HCT116 (cell line): ENCODE data around the gene OR7C1. TPM values are rescaled to one million over a fixed set of nuclear protein-coding genes. Genes with fewer than 3 reads are reported as not detected.
"Not testable (repeated sequence)": the region's sequence is repeated elsewhere in the genome, so short reads cannot be mapped to it uniquely, and the experiment has no call there.

Experiments used
- ATAC-seq: fragments of 200-7000 bp; cut with Tn5 transposase; 2 replicates; pipeline ENCODE4 v1.9.1; 2020; ENCODE audit warnings: mild to moderate bottlenecking, moderate library complexity
- BruUV-seq: library from RNA; stranded (reverse); fragments of 400-500 nt; replicated peaks from 2 replicates; lab custom pipeline; 2021; lab: Mats Ljungman, UMichigan
- CTCF ChIA-PET: fragments of 300-600 bp; sonication (Branson Sonifier 250); formaldehyde crosslinking; loops from one replicate; lab custom pipeline; 2021; ENCODE audit warnings: antibody characterized with exemption; lab: Charles Lee
- POLR2A ChIA-PET: fragments of 300-600, 350-600 bp; sonication (Branson Sonifier 250); formaldehyde crosslinking; loops from one replicate; lab custom pipeline; 2021; ENCODE audit warnings: antibody characterized with exemption; lab: Charles Lee
- RAD21 ChIA-PET, 2 experiments: fragments of 300-600 bp; sonication (Branson Sonifier 250); formaldehyde crosslinking; loops; one replicate each; lab custom pipeline; 2023; ENCODE audit warnings: low total read pairs in 2 of 2; ENCODE audit not compliant: uncharacterized antibody in 2 of 2, unreplicated experiment in 2 of 2, low non-redundant PET in 1 of 2; lab: Charles Lee
- DNase-seq: peaks from one replicate; pipeline ENCODE4 v3.0.0-alpha.2; 2010; ENCODE audit warnings: low read depth, low spot score
- H2AFZ ChIP-seq: fragments of 200-600 bp; shearing (Covaris generic), sonication (generic); 2 replicates; pipeline ENCODE4 v1.6.1; 2017; ENCODE audit warnings: low read depth, mixed run types, mixed read lengths, antibody characterized with exemption, low read length; ENCODE audit not compliant: poor library complexity, severe bottlenecking
- H3K27ac ChIP-seq: 2 replicates; pipeline ENCODE4 v1.5.1; 2012; ENCODE audit warnings: low read depth, low read length
- H3K27me3 ChIP-seq: fragments of 200-600 bp; sonication (generic); 2 replicates; pipeline ENCODE4 v1.6.1; 2016; ENCODE audit warnings: mixed run types, low read length, mixed read lengths; ENCODE audit not compliant: insufficient read depth
- H3K36me3 ChIP-seq, 2 experiments: fragments of 200-500 bp in 1 of 2; fragments of 200-600 bp in 1 of 2; sonication (Bioruptor generic) in 1 of 2; sonication (generic) in 1 of 2; 2 replicates each; pipeline versions ENCODE4 v1.5.1 to v1.6.1; 2014 to 2016; ENCODE audit warnings: low read length in 2 of 2, inconsistent platforms in 1 of 2, mixed read lengths in 1 of 2, mixed run types in 1 of 2; ENCODE audit not compliant: insufficient read depth in 2 of 2, control insufficient read depth in 1 of 2
- H3K4me1 ChIP-seq, 2 experiments: fragments of 200-600 bp in 1 of 2; sonication (generic) in 1 of 2; 2 replicates each; pipeline versions ENCODE4 v1.5.1 to v1.6.1; 2012 to 2017; ENCODE audit warnings: low read length in 2 of 2, inconsistent platforms in 1 of 2, mild to moderate bottlenecking in 1 of 2, mixed read lengths in 1 of 2, mixed run types in 1 of 2, moderate library complexity in 1 of 2; ENCODE audit not compliant: insufficient read depth in 2 of 2, control insufficient read depth in 1 of 2
- H3K4me2 ChIP-seq: fragments of 200-600 bp; sonication (generic); 2 replicates; pipeline ENCODE4 v1.6.1; 2017; ENCODE audit warnings: mixed run types, low read length, mixed read lengths
- H3K4me3 ChIP-seq, 2 experiments: fragments of 200-600 bp in 1 of 2; sonication (generic) in 1 of 2; replicated peaks in 1 of 2; 2 replicates each; pipeline ENCODE4 v1.5.1; 2011 to 2016; ENCODE audit warnings: low read length in 2 of 2, control low read depth in 1 of 2, low read depth in 1 of 2, mild to moderate bottlenecking in 1 of 2, mixed read lengths in 1 of 2, mixed run types in 1 of 2
- H3K79me2 ChIP-seq: fragments of 200-600 bp; sonication (generic); 2 replicates; pipeline ENCODE4 v1.6.1; 2017; ENCODE audit warnings: mild to moderate bottlenecking, mixed run types, low read length, moderate library complexity, mixed read lengths; ENCODE audit not compliant: insufficient read depth
- H3K9ac ChIP-seq: fragments of 200-600 bp; sonication (generic); 2 replicates; pipeline ENCODE4 v1.6.1; 2016; ENCODE audit warnings: low read length, mixed read lengths
- H3K9me2 ChIP-seq: fragments of 200-600 bp; sonication (generic), shearing (Covaris generic); 2 replicates; pipeline ENCODE4 v1.6.1; 2017; ENCODE audit warnings: mixed run types, mild to moderate bottlenecking, moderate library complexity; ENCODE audit not compliant: insufficient read depth
- H3K9me3 ChIP-seq, 2 experiments: fragments of 200-500 bp in 1 of 2; fragments of 200-600 bp in 1 of 2; sonication (Bioruptor generic) in 1 of 2; sonication (generic) in 1 of 2; 2 replicates each; pipeline ENCODE4 v1.6.1; 2014 to 2017; ENCODE audit warnings: low read length in 2 of 2, mixed read lengths in 2 of 2, inconsistent platforms in 1 of 2, low read depth in 1 of 2, mild to moderate bottlenecking in 1 of 2, mixed run types in 1 of 2, moderate library complexity in 1 of 2; ENCODE audit not compliant: control insufficient read depth in 1 of 2, insufficient read depth in 1 of 2
- H4K20me1 ChIP-seq: fragments of 200-600 bp; sonication (generic), shearing (Covaris generic); 2 replicates; pipeline ENCODE4 v1.6.1; 2017; ENCODE audit warnings: mixed run types, mild to moderate bottlenecking, moderate library complexity; ENCODE audit not compliant: insufficient read depth
- CEBPB ChIP-seq: IDR thresholded peaks from 2 replicates; pipeline ENCODE4 v1.6.1; 2012; ENCODE audit warnings: low read depth
- JUND ChIP-seq: IDR thresholded peaks from 2 replicates; pipeline ENCODE4 v1.6.1; 2012
- POLR2AphosphoS5 ChIP-seq: IDR thresholded peaks from 2 replicates; pipeline ENCODE4 v1.6.1; 2011; ENCODE audit warnings: mild to moderate bottlenecking, low read depth, low read length, moderate library complexity
- RAD21 ChIP-seq: IDR thresholded peaks from 2 replicates; pipeline ENCODE4 v1.6.1; 2012; ENCODE audit warnings: low read depth, mild to moderate bottlenecking
- ZFX ChIP-seq: fragments of 450-650 bp; IDR thresholded peaks from 2 replicates; pipeline ENCODE4 v1.6.1; 2017
- intact Hi-C: fragments of 100-400 bp; cut with micrococcal nuclease; formaldehyde crosslinking; loops from 2 replicates; pipeline ENCODE4 v1.10.0; 2022
- total RNA-seq: library from RNA; stranded (reverse); gene quantifications from one replicate; pipeline ENCODE4 v1.2.1, GENCODE V29; 2021; ENCODE audit not compliant: unreplicated experiment

Gene OR7C1
- total RNA-seq, 1 experiment from 2014 or later: not detected

DNA sequence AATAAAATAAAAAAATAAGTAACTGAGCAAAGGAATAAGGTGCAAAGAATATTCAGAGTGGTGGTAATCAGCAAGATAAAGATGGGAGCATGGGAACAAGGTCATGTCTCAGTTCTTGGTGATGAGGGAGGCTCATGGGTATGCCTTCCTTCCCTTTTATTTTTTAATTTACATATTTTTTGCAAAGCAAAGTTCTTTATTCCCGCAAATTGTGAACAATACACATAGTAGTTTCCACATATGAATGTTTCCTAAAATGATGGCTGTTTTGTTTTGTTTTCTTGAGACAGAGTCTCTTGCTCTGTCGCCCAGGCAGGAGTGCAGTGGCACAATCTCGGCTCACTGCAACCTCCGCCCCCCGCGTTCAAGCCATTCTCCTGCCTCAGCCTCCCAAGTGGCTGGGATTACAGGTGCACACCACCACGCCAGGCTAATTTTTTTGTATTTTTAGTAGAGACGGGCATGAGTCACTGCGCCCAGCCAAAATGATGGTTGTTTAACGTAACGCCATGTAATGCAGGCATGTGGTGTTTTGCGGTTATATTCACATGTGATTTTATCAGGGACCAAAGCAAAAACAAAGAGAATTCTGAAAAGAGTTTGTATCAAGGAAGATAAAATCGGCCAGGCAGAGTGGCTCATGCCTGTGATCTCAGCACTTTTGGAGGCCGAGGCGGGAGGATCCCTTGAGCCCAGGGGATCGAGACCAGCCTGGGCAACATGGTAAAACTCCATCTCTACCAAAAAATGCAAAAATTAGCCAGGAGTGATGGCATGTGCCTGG lies 52.2 kb downstream of the OR7C1 start:
- H3K4me3 ChIP-seq: no peak overlapping the region
- no peaks in the 10 kb centered on the region for H3K9me2 ChIP-seq
- ATAC-seq: no peak
- TF ChIP-seq RAD21: no peak
- no peak for TF ChIP-seq POLR2AphosphoS5
- TF ChIP-seq JUND: no peak
- no peak for TF ChIP-seq CEBPB
- no peak for TF ChIP-seq ZFX
- H3K36me3 ChIP-seq: no peaks in the 10 kb centered on the region
- BruUV-seq: no TSS peak
- DNase-seq: no peak
- intact Hi-C loops: no loop called here
- H3K4me1 ChIP-seq: peaks cover 14 to 24% of the 10 kb centered on the region in 2 experiments; a peak in 3 of 4 replicates
- H3K4me2 ChIP-seq: no peak overlapping the region
- ChIA-PET CTCF (no interaction called here), RAD21 (no interaction called here), POLR2A (no interaction called here)
- H3K27ac ChIP-seq: no peak overlapping the region
- no peaks in the 10 kb centered on the region for H3K27me3 ChIP-seq
- H3K79me2 ChIP-seq: no peaks in the 10 kb centered on the region
- H3K9ac ChIP-seq: no peak overlapping the region
- no peaks in the 10 kb centered on the region for H4K20me1 ChIP-seq
- no peak overlapping the region for H2AFZ ChIP-seq
- H3K9me3 ChIP-seq: no peaks in the 10 kb centered on the region

DNA sequence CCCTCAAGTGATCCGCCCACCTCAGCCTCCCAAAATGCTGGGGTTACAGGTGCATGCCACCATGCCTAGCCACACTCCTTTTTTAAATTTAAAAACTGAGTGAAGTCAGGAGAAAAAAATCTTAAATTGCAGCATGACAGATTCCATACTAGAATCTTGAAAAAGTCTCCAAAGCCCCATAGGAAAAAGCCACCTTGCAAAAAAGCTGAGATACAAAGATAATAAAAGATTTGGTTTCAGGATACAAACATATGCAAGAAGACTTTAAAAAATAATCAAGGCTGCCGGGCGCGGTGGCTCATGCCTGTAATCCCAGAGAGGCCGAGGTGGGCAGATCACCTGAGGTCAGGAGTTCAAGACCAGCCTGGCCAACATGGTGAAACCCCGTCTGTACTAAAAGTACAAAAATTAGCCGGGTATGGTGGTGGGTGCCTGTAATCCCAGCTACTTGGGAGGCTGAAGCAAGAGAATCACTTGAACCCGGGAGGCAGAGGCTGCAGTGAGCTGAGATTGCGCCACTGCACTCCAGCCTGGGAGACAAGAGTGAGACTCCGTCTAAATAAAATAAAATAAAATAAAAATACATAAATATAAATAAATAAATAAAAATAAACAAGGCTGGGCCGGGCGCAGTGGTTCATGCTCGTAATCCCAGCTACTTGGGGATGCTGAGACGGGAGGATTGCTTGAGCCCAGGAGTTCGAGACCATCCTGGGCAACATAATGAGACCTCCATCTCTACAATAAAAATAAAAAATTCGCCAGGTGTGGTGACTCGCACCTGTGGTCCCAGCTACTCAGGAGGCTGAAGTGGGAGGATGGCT lies 53.1 kb downstream of the OR7C1 start:
- H2AFZ ChIP-seq, ATAC-seq, BruUV-seq, H3K4me3 ChIP-seq, H3K36me3 ChIP-seq, H3K9ac ChIP-seq, POLR2A ChIA-PET, H4K20me1 ChIP-seq, H3K4me2 ChIP-seq, H3K79me2 ChIP-seq, H3K27me3 ChIP-seq, CTCF ChIA-PET, H3K9me3 ChIP-seq, H3K9me2 ChIP-seq, H3K27ac ChIP-seq, DNase-seq, RAD21 ChIA-PET, intact Hi-C loops: not testable (repeated sequence)
- peaks cover 18 to 28% of the 10 kb centered on the region in 2 experiments; a peak in 3 of 4 replicates for H3K4me1 ChIP-seq

DNA sequence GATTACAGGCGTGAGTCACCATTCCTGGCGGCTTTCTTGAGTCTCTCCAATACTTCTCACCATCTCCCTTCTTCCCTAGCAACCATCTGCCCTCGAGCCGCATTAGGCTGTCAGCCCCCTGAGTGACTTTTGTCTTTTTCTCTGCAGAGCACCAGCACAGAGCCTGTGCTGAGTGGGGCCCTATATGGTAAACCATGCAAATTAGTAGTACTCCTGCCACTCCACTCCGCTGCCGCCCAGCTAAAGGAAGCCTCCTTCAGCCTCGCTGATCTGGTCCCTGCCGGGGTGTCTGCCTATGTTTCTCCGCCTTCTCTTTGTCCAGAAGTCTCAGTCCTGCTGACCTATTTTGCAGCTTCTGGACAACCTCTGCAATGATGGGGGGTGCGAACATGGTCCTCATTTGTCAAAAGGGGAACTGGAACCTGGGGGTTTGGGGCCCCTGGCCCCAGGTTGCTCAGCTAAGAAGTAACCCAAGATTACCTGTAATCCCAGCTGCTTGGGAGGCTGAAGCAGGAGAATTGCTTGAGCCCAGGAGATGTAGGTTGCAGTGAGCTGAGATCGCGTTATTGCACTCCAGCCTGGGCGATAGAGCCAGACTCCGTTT lies 54.3 kb downstream of the OR7C1 start:
- H3K27ac ChIP-seq, H3K9me2 ChIP-seq, H3K27me3 ChIP-seq, ATAC-seq, H3K79me2 ChIP-seq, H3K9me3 ChIP-seq, H2AFZ ChIP-seq, H3K36me3 ChIP-seq, DNase-seq, H3K4me3 ChIP-seq, H3K4me2 ChIP-seq, H3K9ac ChIP-seq, intact Hi-C loops, H4K20me1 ChIP-seq, RAD21 ChIA-PET, BruUV-seq: not testable (repeated sequence)
- peaks cover 11 to 21% of the 10 kb centered on the region in 2 experiments; a peak in 3 of 4 replicates for H3K4me1 ChIP-seq
- POLR2A ChIA-PET: interaction anchor here (0.7 kb wide), 1 partner anchor 376 kb away, joined by 3 read pairs; no protein-coding TSS in a partner anchor
- CTCF ChIA-PET: interaction anchor here (0.7 kb wide), 1 partner anchor 95 kb away, joined by 3 read pairs; no protein-coding TSS in a partner anchor
